Endothelial cell of umbilical vein (primary cell): Measurements from ENCODE around the gene HOXA3. TPM values are rescaled to one million over a fixed set of nuclear protein-coding genes. Genes with fewer than 3 reads are reported as not detected.

ENCODE experiments used
- BruUV-seq: library from RNA; stranded (reverse); fragments of 400-500 nt; replicated peaks from 2 replicates; lab custom pipeline; 2021; lab: Mats Ljungman, UMichigan
- CTCF ChIA-PET: fragments of 300-600, 350-600 bp; sonication (Branson Sonifier 250); formaldehyde crosslinking; loops from one replicate; lab custom pipeline; 2021; ENCODE audit warnings: antibody characterized with exemption, inconsistent platforms; lab: Charles Lee
- POLR2A ChIA-PET: fragments of 300-600, 350-600 bp; sonication (Branson Sonifier 250); formaldehyde crosslinking; loops from one replicate; lab custom pipeline; 2021; ENCODE audit warnings: antibody characterized with exemption, inconsistent platforms; lab: Charles Lee
- DNase-seq: peaks from one replicate; pipeline ENCODE4 v3.0.0-alpha.2; 2011; ENCODE audit warnings: low read depth, low spot score
- FAIRE-seq: peaks from 2 replicates; lab custom pipeline; 2011; peaks lifted over from hg19 to GRCh38; lab: Jason Lieb, UNC
- H2AFZ ChIP-seq: 2 replicates; pipeline ENCODE4 v1.6.0; 2012; ENCODE audit warnings: low read depth, low read length, control low read depth, inconsistent platforms
- H3K27ac ChIP-seq: 2 replicates; pipeline ENCODE4 v1.5.1; 2011; ENCODE audit warnings: low read depth, mild to moderate bottlenecking, control low read depth, low read length, moderate library complexity; ENCODE audit not compliant: insufficient read depth
- H3K27me3 ChIP-seq, 2 experiments: 2 replicates each; pipeline versions ENCODE4 v1.6.0 to v1.6.1; 2011; ENCODE audit warnings: low read length in 2 of 2, mixed read lengths in 1 of 2; ENCODE audit not compliant: control insufficient read depth in 2 of 2, insufficient read depth in 2 of 2
- H3K36me3 ChIP-seq, 2 experiments: 2 replicates in 1 of 2; 3 replicates in 1 of 2; pipeline ENCODE4 v1.5.1; 2011; ENCODE audit warnings: low read length in 2 of 2, mild to moderate bottlenecking in 1 of 2, moderate library complexity in 1 of 2; ENCODE audit not compliant: control insufficient read depth in 2 of 2, insufficient read depth in 2 of 2; ENCODE audit errors: extremely low read depth in 1 of 2
- H3K4me1 ChIP-seq: 3 replicates; pipeline ENCODE4 v1.5.1; 2011; ENCODE audit warnings: mild to moderate bottlenecking, low read length; ENCODE audit not compliant: control insufficient read depth, insufficient read depth; ENCODE audit errors: extremely low read depth
- H3K4me2 ChIP-seq: 2 replicates; pipeline ENCODE4 v1.6.1; 2011; ENCODE audit warnings: low read length, control low read depth, mixed read lengths; ENCODE audit not compliant: insufficient read depth
- H3K4me3 ChIP-seq, 3 experiments: fragments of 200-600 bp in 1 of 3; sonication (generic), shearing (Covaris generic) in 1 of 3; replicated peaks in 1 of 3; 2 replicates each; pipeline ENCODE4 v1.5.1; 2011 to 2016; ENCODE audit warnings: control low read depth in 3 of 3, low read length in 3 of 3, mild to moderate bottlenecking in 2 of 3, inconsistent platforms in 1 of 3, low read depth in 1 of 3, moderate library complexity in 1 of 3; ENCODE audit not compliant: insufficient read depth in 1 of 3
- H3K79me2 ChIP-seq: 2 replicates; pipeline ENCODE4 v1.6.0; 2012; ENCODE audit warnings: low read length, inconsistent platforms; ENCODE audit not compliant: control insufficient read depth, insufficient read depth
- H3K9ac ChIP-seq: replicated peaks from 2 replicates; pipeline ENCODE3; 2011; ENCODE audit warnings: low read length, control low read depth; ENCODE audit not compliant: insufficient read depth; ENCODE audit errors: extremely low read depth
- H3K9me1 ChIP-seq: replicated peaks from 3 replicates; pipeline ENCODE4 v1.6.0; 2011; ENCODE audit warnings: mild to moderate bottlenecking, low read length; ENCODE audit not compliant: control insufficient read depth, insufficient read depth; ENCODE audit errors: extremely low read depth
- H3K9me3 ChIP-seq: replicated peaks from 2 replicates; pipeline ENCODE4 v1.5.1; 2012; ENCODE audit warnings: low read length, inconsistent platforms; ENCODE audit not compliant: control insufficient read depth, insufficient read depth
- H4K20me1 ChIP-seq: replicated peaks from 2 replicates; pipeline ENCODE3; 2011; ENCODE audit warnings: mild to moderate bottlenecking, low read length; ENCODE audit not compliant: control insufficient read depth, insufficient read depth; ENCODE audit errors: extremely low read depth
- EZH2 ChIP-seq: IDR thresholded peaks from 2 replicates; pipeline ENCODE4 v1.6.1; 2012; ENCODE audit warnings: borderline replicate concordance, low read depth, mild to moderate bottlenecking, moderate library complexity, low read length, inconsistent platforms; ENCODE audit not compliant: severe bottlenecking
- FOS ChIP-seq: IDR thresholded peaks from 2 replicates; pipeline ENCODE4 v1.6.1; 2011; ENCODE audit warnings: mild to moderate bottlenecking, low read length, moderate library complexity, borderline replicate concordance; ENCODE audit not compliant: insufficient read depth
- GATA2 ChIP-seq: IDR thresholded peaks from 2 replicates; pipeline ENCODE4 v1.7.0; 2011; ENCODE audit warnings: low read depth, mild to moderate bottlenecking, moderate library complexity, mixed read lengths, low read length; ENCODE audit not compliant: insufficient read length, insufficient read depth
- JUN ChIP-seq: IDR thresholded peaks from 2 replicates; pipeline ENCODE4 v1.6.1; 2011; ENCODE audit warnings: borderline replicate concordance, low read depth; ENCODE audit not compliant: insufficient read length, insufficient read depth
- MYC ChIP-seq: IDR thresholded peaks from one replicate; pipeline ENCODE4 v1.6.1; 2011; ENCODE audit warnings: mild to moderate bottlenecking, low read depth, low read length
- POLR2A ChIP-seq: IDR thresholded peaks from 2 replicates; pipeline ENCODE4 v1.6.1; 2012; ENCODE audit warnings: low read depth, mild to moderate bottlenecking, control low read depth, low read length
- POLR2AphosphoS5 ChIP-seq: IDR thresholded peaks from 2 replicates; pipeline ENCODE4 v1.6.1; 2012; ENCODE audit warnings: low read depth, mild to moderate bottlenecking, control low read depth, low read length, moderate library complexity; ENCODE audit not compliant: insufficient read depth
- dilution Hi-C: fragments of 300-500 bp; cut with MboI; formaldehyde crosslinking; loops from one replicate; pipeline ENCODE4 v1.15.0; 2019; ENCODE audit warnings: low sequenced_read_pairs; ENCODE audit not compliant: extremely low pct_ligation_motif_present
- intact Hi-C: fragments of 100-400 bp; cut with micrococcal nuclease; formaldehyde crosslinking; loops from one replicate; pipeline ENCODE4 v1.10.0; 2022
- polyA plus RNA-seq, 4 experiments: library from polyadenylated mRNA; depleted of rRNA in 3 of 4; stranded (reverse) in 3 of 4; unstranded in 1 of 4; fragments of >200 nt; gene quantifications; 2 replicates each; pipeline versions ENCODE4 v1.2.1 to v1.2.3, GENCODE V29; 2011 to 2012; ENCODE audit warnings: missing spikeins in 1 of 4
- total RNA-seq: library from RNA; stranded (reverse); gene quantifications from 2 replicates; pipeline ENCODE4 v1.2.3, GENCODE V29; 2021
- TF ChIP-seq, protein P1 (sequence below), 2 donors: IDR thresholded peaks; 1 replicate in 1 of 2; 2 replicates in 1 of 2; pipeline ENCODE4 v1.5.1; 2011; ENCODE audit warnings: low read length in 2 of 2, mild to moderate bottlenecking in 2 of 2, moderate library complexity in 2 of 2, control low read depth in 1 of 2, inconsistent platforms in 1 of 2, low read depth in 1 of 2; ENCODE audit not compliant: insufficient read depth in 1 of 2; ENCODE audit errors: extremely low read depth in 1 of 2
- TF ChIP-seq, protein P2 (sequence below): IDR thresholded peaks from 2 replicates; pipeline ENCODE4 v1.6.1; 2011; ENCODE audit not compliant: insufficient read depth, insufficient read length

Gene HOXA3
- total and polyA plus RNA-seq, 2 donors (not counting 3 experiments of a cell fraction or from before 2014, with no cell fraction given) = 4.7 to 14.0 TPM

DNA sequence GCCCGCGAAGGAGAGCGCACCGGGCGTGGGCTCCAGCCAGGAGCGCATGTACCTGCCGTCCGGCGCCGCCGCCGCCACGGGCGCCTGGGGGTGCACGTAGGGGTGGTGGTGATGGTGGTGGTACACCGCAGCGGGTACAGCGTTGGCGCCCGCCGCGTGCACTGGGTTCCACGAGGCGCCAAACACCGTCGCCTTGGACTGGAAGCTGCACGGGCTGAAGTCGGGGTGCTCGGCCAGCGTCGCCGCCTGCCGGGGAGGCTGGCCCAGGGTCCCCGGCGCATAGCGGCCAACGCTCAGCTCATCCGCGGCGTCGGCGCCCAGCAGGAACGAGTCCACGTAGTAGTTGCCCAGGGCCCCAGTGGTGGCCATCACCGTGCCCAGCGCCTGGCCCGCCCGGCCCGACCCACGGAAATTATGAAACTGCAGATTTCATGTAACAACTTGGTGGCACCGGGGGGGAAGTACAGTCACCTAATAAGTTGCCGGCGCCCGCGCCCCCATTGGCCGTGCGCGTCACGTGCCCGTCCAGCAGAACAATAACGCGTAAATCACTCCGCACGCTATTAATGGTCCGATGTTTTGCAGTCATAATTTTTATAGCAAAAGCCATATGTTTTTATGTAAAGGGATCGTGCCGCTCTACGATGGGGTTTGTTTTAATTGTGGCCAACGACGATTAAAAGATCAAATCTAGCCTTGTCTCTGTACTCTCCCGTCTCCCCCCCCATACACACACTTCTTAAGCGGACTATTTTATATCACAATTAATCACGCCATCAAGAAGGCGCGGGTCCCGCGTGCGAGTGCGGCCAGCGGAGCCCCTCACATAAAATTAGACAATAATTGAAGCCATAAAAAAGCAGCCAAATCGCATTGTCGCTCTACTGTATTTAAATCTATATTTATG, 13.0 kb upstream of the HOXA3 start, which contains the start of gene HOXA9:
TSS of gene HOXA9 (minus strand) at position 449 of the 907 bp plus-strand sequence. CDS start at position 369, 80 bp downstream.
- Histone ChIP-seq H4K20me1 (no peaks in the 10 kb centered on the region), H2AFZ (no peak within 1 kb of the TSS), H3K36me3 (peaks cover 3 to 7% of the 10 kb centered on the region in 2 experiments), H3K9me3 (no peaks in the 10 kb centered on the region), H3K27ac (peak within 1 kb of the TSS; percentile 91), H3K4me2 (peak within 1 kb of the TSS; percentile 91), H3K4me3 (peak within 1 kb of the TSS; percentile 63 to 98 (median 88)), H3K9me1 (no peaks in the 10 kb centered on the region), H3K27me3 (no peaks in the 10 kb centered on the region), H3K4me1 (peaks cover 31% of the 10 kb centered on the region), H3K9ac (peak within 1 kb of the TSS; percentile 85), H3K79me2 (peaks cover 88% of the 10 kb centered on the region)
- FAIRE-seq = peak; percentile 78
- CTCF ChIA-PET = interaction anchor here (1.2 to 7.4 kb wide), 9 partner anchors 8 to 931 kb away, joined by 3 to 42 read pairs (median 4); partner anchors contain the start of gene HOXA3
- POLR2A ChIA-PET = interaction anchor here (0.9 to 1.8 kb wide), 6 partner anchors 12 to 54 kb away, joined by 3 to 8 read pairs (median 5); partner anchors contain the start of genes HOXA11, HOXA3 and HOXA5
- intact Hi-C loops (loop anchor here (1.0 to 2.0 kb wide), 4 partner anchors 9 to 63 kb away; partner anchors contain the start of genes HOXA10 and HOXA2), dilution Hi-C loops (loop anchor here (10.0 to 25.0 kb wide), 3 partner anchors 311 to 978 kb away; no protein-coding TSS in a partner anchor)
- TF ChIP-seq GATA2 = no peak
- no peak for TF ChIP-seq MYC
- peak; percentile 95 for TF ChIP-seq POLR2A
- TF ChIP-seq EZH2 = no peak
- peak; percentile 94 for TF ChIP-seq POLR2AphosphoS5
- TF ChIP-seq JUN = no peak
- TF ChIP-seq, protein P1, sequence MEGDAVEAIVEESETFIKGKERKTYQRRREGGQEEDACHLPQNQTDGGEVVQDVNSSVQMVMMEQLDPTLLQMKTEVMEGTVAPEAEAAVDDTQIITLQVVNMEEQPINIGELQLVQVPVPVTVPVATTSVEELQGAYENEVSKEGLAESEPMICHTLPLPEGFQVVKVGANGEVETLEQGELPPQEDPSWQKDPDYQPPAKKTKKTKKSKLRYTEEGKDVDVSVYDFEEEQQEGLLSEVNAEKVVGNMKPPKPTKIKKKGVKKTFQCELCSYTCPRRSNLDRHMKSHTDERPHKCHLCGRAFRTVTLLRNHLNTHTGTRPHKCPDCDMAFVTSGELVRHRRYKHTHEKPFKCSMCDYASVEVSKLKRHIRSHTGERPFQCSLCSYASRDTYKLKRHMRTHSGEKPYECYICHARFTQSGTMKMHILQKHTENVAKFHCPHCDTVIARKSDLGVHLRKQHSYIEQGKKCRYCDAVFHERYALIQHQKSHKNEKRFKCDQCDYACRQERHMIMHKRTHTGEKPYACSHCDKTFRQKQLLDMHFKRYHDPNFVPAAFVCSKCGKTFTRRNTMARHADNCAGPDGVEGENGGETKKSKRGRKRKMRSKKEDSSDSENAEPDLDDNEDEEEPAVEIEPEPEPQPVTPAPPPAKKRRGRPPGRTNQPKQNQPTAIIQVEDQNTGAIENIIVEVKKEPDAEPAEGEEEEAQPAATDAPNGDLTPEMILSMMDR (IDR thresholded peaks at IDR 0.05; ENCODE audit: extremely low read depth in 1 of 2, insufficient read depth in 1 of 2, low read depth in 1 of 2, low read length in 2 of 2) = no peak
- TF ChIP-seq, protein P2, sequence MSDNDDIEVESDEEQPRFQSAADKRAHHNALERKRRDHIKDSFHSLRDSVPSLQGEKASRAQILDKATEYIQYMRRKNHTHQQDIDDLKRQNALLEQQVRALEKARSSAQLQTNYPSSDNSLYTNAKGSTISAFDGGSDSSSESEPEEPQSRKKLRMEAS = peak; percentile 97
- peak; percentile 63 for TF ChIP-seq FOS
- TSS peak; percentile 55 for BruUV-seq
- DNase-seq = peak; percentile 98
